Hepatocyte (in vitro differentiated cells): Measurements from ENCODE around the gene FADS3.

Experiments
- EZH2 ChIP-seq: fragments of 200-600 bp; sonication (generic); IDR thresholded peaks from 2 replicates; pipeline ENCODE4 v1.6.1; 2016; ENCODE audit warnings: antibody characterized with exemption, mild to moderate bottlenecking, borderline replicate concordance
- TF ChIP-seq, protein P1 (sequence below): fragments of 200-600 bp; sonication (generic); IDR thresholded peaks from 2 replicates; pipeline ENCODE4 v1.5.1; 2016; ENCODE audit warnings: antibody characterized with exemption, mild to moderate bottlenecking; ENCODE audit not compliant: poor library complexity

DNA sequence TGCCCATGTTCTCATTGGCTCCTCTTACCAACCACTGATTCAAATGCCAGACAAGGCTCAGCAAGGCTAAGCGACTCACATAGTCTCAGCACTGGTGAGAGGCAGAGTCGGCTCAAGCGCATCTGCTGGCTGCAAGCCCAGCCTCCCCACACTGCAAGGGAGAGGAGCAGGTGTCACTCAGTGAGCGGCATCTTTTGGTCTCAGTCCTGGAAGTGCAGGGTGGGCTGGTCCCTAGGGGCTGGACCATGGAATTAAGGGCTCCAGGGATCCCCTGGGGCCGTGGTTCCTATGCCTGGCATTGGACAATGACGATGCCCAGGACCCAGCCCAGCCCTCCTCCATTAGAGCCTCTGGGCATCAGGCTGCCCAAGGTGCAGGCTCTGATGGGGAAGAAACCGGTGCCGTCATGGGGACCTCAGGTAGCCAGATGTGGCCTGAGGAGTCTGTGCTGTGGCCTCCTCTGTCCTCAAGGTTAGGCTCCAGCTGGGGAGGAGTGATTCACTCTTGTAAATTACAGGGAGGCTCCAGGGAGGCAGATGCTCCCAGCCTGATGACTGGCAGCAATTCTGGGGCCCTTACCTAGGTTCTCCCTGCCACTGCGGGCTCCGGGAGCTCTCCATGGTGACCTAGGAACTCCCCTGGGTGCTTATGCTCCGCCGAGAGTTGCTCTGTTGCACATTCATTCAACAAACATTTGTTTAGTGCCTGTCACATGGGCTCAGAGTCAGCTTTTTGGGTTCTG lies 35.2 kb downstream of the FADS3 start:
- TF ChIP-seq EZH2 = no peak
- TF ChIP-seq, protein P1, sequence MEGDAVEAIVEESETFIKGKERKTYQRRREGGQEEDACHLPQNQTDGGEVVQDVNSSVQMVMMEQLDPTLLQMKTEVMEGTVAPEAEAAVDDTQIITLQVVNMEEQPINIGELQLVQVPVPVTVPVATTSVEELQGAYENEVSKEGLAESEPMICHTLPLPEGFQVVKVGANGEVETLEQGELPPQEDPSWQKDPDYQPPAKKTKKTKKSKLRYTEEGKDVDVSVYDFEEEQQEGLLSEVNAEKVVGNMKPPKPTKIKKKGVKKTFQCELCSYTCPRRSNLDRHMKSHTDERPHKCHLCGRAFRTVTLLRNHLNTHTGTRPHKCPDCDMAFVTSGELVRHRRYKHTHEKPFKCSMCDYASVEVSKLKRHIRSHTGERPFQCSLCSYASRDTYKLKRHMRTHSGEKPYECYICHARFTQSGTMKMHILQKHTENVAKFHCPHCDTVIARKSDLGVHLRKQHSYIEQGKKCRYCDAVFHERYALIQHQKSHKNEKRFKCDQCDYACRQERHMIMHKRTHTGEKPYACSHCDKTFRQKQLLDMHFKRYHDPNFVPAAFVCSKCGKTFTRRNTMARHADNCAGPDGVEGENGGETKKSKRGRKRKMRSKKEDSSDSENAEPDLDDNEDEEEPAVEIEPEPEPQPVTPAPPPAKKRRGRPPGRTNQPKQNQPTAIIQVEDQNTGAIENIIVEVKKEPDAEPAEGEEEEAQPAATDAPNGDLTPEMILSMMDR = no peak
